GM21515 (cell line): ENCODE measurements around the gene ZNF503.
A peak's percentile ranks its signal among the peaks of the same experiment; 100 is the strongest.

Experiments used
- ATAC-seq: cut with Tn5 transposase; IDR thresholded peaks from one replicate; pipeline ENCODE4 v1.9.1; 2021; ENCODE audit not compliant: unreplicated experiment

Gene ZNF503

GRCh38 chr10:75401569-75402485, at the start of gene ZNF503:
Gene ZNF503 (minus strand): TSS chr10:75401764. CDS start chr10:75401419, 345 bp downstream.
- ATAC-seq = peak; percentile 48

- ATAC-seq = no peak
Measured at GRCh38 chr10:75450644-75451640, 49.4 kb upstream of the ZNF503 start.

- ATAC-seq = no peak
Measured at GRCh38 chr10:75450075-75450445, 48.5 kb upstream of the ZNF503 start.

GRCh38 chr10:75449382-75450074, 48.0 kb upstream of the ZNF503 start:
- ATAC-seq = no peak

GRCh38 chr10:75448166-75448565, 46.6 kb upstream of the ZNF503 start:
- ATAC-seq = no peak

GRCh38 chr10:75446508-75446907, 44.9 kb upstream of the ZNF503 start:
- ATAC-seq = no peak

GRCh38 chr10:75444781-75445386, 43.3 kb upstream of the ZNF503 start:
- ATAC-seq = no peak

- ATAC-seq = no peak
Measured at GRCh38 chr10:75443362-75443761, 41.8 kb upstream of the ZNF503 start.

- ATAC-seq = no peak
Measured at GRCh38 chr10:75441682-75442081, 40.1 kb upstream of the ZNF503 start.

- no peak for ATAC-seq
Measured at GRCh38 chr10:75441196-75441595, 39.6 kb upstream of the ZNF503 start.

- ATAC-seq = no peak
Measured at GRCh38 chr10:75440271-75440793, 38.8 kb upstream of the ZNF503 start.

GRCh38 chr10:75439811-75440210, 38.2 kb upstream of the ZNF503 start:
- ATAC-seq = no peak

GRCh38 chr10:75438275-75438674, 36.7 kb upstream of the ZNF503 start:
- ATAC-seq = no peak

GRCh38 chr10:75437693-75438092, 36.1 kb upstream of the ZNF503 start:
- no peak for ATAC-seq

- ATAC-seq = no peak
Measured at GRCh38 chr10:75436896-75437295, 35.3 kb upstream of the ZNF503 start.

- ATAC-seq = no peak
Measured at GRCh38 chr10:75435291-75435690, 33.7 kb upstream of the ZNF503 start.

- no peak for ATAC-seq
Measured at GRCh38 chr10:75434291-75434690, 32.7 kb upstream of the ZNF503 start.

GRCh38 chr10:75433216-75433615, 31.7 kb upstream of the ZNF503 start:
- no peak for ATAC-seq

GRCh38 chr10:75432763-75433162, 31.2 kb upstream of the ZNF503 start:
- ATAC-seq = no peak

- no peak for ATAC-seq
Measured at GRCh38 chr10:75432176-75432575, 30.6 kb upstream of the ZNF503 start.
